Activated gamma-delta T cell treated with anti-CD3 and anti-CD28 coated beads, Interleukin-2, amount 50 U/mL, for 16 hours (primary cell): ENCODE results near the gene HECTD2.
"Not testable (repeated sequence)": the region's sequence is repeated elsewhere in the genome, so short reads cannot be mapped to it uniquely, and the experiment has no call there.

Experiments used
- DNase-seq: peaks from one replicate; pipeline ENCODE4 v3.0.0-alpha.2; 2020; ENCODE audit warnings: low read depth

The HECTD2 gene

DNA sequence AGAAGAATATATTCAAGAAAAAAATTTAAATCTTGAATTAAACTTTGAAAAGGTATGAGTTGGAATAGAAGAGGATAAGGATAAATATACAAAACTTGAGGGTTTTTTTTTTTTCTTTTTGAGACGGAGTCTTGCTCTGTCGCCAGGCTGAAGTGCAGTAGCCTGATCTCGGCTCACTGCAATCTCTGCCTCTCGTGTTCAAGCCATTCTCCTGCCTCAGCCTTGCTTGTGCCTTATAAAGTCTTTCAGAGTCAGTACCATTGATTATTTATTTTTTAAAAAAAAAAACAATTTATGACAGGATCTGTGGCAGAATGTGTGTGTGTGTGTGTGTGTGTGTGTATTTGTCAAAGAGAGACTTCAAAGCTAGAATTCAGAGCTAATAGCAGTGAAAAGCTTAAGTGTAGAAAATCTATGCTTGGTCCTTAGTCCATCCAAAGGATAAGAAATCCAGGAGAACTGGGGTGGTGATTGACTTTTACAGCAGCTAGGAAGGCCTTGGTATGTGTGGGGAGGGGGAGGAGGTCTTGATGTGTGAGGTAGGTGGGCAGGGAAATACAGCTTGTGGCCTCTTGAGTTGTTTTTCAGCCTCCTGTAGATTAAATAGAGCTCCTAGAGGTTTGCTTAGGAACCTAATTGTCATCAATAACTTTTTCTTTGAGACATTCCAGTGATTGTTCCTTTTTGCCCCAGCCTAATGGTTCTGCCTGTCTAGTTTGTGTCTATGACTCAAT lies 2.4 kb downstream of the HECTD2 start:
- no peak for DNase-seq

DNA sequence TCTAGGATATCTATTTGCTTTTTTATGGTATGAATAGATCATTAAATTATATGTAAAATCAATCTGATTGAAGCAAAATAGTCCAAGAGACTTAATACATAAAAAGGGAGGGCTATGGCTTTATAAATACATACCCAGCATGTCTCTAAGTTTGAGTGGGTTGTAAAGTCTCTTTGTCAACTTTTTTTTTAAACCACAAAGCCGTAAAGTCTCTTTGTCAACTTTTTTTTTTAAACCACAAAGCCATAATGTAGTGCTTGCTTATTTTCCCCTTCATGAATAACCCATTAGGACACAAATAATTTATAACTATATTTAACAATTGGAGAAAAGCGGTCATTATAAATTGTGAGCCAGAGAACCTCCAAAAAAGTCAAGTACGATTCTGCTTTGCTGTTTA lies 5.7 kb downstream of the HECTD2 start:
- no peak for DNase-seq

DNA sequence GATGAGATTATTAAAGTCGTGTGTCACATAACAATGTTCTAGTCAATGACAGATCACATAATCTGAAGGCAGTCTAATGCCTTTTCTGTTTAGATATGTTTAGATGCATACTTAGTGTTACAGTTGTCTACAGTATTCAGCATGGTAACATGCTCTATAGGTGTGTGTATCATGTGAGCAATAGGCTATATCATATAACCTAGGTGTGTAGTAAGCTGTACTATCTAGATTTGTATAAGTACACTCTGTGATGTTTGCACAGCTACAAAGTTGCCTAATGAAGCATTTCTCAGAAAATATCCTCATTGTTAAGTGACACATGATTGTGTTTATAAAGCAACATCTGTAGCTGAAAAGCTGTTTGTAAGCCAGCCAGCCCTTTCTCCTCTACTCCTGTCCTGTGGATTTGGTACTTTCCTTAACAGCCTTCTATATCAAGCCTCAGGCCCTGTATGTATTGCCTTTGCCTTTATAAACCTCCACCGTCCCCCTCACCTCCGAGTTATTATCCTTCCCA lies 6.3 kb downstream of the HECTD2 start:
- no peak for DNase-seq

DNA sequence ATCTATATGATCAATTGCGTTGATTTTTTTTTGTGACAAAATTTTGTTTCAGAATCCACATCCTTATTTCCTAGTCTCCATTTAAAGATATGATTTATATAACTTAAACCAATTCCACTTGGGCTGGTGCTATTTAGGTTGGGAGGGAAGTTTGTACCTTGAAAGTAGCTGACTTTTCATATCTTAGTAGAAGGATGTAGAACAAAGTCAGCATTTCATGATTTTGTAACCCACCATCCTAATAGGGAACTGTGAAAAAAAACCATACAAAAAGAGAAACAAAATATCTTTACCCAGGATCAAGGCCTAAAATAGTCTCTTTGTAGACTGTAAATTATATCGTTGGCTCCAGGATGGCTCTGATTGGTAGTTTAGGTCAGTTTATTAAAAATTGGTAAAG lies 8.3 kb downstream of the HECTD2 start:
- DNase-seq: no peak

DNA sequence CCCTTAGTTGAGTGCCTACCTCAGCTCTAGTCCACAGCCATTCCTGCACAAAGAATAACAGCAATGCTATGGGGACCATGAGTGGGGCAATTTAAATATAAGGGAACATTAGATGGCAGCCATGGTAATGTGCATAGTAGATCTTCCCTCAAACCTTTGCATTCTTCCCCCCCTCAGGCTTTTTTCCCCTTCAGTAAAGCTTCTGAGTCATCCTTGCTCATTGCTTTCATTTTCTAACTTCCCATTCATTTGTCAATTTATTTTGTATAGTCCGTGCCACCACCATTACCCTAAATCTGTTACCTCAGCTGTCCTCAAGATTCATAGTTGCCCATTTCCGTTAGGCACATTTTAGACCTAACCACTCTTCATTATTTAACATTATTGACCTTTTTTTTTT lies 10.7 kb downstream of the HECTD2 start:
- no peak for DNase-seq

DNA sequence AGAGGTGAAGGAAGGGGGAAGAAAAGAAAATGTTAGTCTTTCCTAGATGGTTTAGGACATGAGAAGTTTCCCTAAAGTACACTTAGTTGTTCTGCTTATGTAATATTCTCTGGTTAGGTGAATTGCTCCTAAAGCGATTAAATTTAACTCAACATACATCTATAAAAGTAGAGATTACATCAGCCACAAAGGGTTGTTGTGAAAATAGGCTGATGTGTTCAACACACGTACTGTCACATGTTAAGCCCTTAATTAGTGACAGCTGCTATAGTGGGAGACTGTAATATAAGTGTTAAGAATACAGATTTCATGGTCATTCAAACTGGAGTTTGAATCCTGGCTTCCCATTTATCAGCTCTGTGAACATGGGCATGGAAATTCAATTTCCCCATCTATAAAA lies 12.8 kb downstream of the HECTD2 start:
- DNase-seq: no peak

DNA sequence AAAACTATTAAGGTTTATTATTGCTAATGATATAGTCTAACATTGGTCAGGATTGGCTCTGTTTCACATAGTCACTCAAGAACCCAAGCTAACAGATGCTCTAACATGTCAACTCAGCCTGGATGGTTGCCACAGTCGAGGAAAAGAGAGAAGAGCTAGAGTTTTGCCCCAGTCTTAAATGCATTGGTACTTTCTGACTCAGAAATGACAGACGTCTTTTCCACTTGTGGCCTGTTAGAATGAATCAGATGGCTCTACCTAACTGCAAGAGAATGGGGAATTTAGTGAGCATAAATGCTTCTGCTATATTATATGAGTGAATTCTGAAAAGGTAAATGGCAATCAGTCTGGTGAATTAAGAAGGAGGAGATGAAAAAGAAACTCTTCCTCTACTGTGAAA lies 13.9 kb downstream of the HECTD2 start:
- no peak for DNase-seq

DNA sequence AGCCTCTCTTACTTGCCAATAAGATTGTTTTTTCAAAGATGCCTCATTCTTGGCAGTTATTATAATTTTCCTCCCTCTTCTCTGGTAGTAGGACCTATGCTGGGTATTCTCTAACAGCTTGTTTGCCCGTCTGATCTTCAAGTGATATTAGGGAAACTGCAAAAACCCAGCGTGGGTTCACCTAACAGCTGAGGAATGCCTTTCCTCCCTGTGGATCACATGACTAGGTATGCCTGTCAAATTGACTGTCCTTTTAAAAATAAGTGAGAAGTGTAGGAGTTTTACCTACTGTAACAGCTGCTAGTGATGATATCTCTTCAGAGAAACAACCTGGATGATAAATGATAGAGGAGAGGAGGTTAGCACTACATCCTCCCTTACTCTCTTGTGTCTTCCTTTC lies 22.0 kb downstream of the HECTD2 start:
- DNase-seq: no peak

DNA sequence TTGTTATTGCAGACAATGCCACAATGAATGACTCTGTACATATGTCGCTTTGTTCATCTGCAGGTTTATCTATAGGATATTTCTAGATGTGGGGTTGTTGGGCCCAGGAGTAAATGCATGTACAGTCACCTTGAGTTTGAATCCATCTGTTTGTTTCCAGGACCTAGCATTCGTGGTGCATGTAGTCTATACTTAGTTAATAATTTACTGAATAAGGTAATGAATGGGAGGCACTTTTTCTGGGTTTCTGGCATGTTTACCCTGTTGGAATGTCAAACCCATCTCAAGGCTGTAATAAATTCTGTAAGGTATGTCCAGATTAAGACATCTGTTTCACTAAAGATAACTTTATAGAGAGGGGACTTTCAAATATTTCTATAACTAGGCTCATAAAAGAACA lies 23.5 kb downstream of the HECTD2 start:
- no peak for DNase-seq

DNA sequence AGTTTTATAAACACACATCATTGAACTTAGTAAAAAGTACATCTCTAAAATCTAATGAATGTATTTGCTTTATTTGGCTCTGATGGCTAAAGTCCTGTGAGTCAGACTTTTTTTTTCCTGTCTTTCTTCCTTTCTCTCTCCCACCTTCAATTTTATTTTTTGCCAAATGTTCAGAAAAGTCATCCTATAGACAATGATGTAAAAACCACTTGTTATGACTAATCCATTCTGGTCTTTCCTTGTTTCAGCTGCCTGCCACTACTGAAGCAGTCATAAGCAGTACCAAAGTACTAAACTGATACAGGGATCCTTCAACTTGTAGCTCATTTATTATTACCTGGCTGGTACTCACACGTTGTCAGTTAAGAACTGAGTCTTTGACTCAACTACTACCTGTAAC lies 23.9 kb downstream of the HECTD2 start:
- DNase-seq: no peak

DNA sequence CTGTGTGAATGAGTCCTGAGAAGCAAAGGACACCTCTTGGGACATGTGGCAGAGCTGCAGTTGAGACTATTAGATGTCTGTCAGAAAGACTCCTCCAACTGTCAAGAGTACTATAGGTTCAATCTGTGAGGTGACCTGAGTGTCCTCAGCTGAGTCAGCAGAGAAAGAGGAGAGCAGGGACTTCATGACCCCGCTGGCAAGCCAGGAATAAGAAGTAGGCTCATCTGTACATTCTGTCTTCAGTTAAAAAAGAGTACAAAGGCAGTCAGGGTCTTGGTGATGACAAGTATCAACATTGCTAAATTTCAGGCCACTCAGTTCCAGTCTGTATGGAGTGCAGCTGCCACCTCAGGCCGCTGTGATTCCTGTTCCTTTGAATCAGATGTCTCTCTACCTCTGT lies 25.1 kb downstream of the HECTD2 start:
- no peak for DNase-seq

DNA sequence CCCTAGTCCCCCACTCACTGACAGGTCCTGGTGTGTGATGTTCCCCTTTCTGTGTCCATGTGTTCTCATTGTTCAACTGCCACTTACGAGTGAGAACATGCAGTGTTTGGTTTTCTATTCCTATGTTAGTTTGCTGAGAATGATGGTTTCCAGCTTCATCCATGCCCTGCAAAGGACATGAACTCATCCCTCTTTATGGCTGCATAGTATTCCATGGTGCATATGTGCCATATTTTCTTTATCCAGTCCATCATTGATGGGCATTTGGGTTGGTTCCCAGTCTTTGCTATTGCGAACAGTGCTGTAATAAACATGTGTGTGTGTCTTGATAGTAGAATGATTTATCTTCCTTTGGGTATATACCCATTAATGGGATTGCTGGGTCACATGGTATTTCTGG lies 28.1 kb downstream of the HECTD2 start:
- DNase-seq: not testable (repeated sequence)

DNA sequence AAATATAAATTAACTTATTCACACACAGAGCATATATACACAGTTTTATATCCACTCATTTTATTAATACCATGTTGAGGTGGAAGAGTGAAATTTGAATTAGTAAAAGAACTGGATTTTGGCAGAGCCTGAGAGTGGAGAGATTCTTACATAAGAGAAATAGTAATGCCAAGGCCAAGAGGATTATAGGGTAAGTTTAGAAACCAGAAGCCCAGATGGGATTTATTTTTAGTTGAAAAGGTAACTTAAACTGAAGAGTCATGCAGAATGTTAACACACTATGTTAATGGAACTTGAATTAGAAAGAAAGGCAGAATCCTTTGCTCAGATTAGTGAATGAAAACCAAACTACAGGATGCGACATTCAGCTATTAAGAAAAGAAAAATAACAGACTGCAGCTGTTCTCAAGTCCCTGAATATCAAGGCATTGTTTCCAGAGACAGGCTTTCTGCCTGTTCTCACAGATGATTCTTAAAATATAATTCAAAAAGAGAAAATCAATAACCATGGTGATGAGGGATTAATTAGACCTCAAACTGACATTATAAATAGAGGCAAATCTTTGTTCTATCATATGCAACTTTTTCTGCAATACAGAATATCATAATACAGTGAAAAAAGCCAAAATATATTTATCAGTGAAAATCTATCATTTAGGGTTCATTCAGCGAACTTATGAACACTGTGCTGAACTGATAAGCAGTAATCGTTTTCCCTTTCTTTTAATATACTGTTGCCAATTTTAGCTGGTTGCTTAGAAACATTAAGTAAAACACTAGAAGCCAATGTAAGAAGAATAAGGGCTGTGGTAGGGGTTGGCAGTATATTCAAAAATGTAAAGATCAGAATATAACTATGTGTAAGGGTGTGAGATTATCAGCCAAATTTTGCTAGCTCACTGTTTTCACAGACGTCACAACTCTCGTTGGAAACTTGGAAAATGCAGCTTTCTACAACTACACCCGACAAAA lies 34.4 kb downstream of the HECTD2 start:
- no peak for DNase-seq

DNA sequence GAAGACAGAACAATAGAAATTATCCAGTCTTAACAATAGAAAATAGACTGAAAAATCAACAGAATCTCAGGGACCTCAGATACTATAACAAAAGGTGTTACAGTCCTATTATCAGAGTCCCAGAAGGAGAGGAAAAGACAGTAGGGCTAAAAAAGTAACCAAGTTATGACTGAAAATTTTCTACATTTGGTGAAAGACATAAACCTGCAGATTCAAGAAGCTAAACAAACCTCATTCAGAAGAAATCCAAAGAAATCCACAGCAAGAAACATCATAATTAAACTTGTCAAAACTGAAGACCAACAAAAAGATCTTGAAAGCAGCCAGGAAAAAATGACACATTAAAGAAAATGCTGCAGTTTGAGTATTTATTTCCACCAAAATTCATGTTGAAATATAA lies 41.9 kb downstream of the HECTD2 start:
- DNase-seq: no peak

DNA sequence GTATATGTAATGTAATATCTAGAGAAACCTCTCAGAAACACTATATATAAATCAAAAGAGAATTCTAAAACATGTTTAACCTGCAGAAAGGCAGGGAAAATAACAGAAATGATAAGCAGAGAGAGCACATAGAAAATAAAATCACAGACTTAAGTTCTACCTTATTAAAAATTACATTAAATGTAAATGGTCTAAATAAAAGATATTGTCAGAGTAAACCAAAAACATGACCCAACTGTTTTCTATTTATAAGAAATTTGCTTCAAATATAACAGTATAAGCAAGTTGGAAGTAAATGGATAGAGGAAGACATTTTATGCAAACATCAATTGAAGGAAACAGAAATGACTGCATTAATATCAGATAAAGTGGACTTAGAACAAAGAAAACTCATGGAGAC lies 43.4 kb downstream of the HECTD2 start:
- DNase-seq: no peak

DNA sequence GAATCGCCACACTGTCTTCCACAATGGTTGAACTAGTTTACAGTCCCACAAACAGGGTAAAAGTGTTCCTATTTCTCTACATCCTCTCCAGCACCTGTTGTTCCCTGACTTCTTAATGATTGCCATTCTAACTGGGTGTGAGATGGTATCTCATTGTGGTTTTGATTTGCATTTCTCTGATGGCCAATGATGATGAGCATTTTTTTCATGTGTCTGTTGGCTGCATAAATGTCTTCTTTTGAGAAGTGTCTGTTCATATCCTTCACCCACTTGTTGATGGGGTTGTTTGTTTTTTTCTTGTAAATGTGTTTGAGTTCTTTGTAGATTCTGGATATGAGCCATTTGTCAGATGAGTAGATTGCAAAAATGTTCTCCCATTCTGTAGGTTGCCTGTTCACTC lies 45.0 kb downstream of the HECTD2 start:
- not testable (repeated sequence) for DNase-seq

DNA sequence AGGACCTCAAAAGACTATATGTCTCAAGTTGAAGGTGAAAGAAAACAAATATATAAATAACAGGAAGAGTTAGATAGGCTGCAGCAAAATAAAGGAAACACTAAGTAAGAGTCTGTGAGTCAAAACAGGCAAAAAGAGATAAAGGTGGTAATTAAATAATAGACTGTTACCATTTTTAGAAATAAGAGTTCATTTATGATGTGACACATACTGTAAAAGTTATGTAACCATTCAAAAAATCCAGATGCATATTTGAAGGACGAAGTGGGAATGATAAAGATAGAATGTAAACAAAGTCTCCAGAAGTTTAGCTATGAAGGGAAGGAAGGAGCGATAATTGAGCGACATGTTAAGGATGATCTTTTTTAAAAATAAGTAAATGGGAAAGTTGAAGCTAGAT lies 50.5 kb downstream of the HECTD2 start:
- no peak for DNase-seq

DNA sequence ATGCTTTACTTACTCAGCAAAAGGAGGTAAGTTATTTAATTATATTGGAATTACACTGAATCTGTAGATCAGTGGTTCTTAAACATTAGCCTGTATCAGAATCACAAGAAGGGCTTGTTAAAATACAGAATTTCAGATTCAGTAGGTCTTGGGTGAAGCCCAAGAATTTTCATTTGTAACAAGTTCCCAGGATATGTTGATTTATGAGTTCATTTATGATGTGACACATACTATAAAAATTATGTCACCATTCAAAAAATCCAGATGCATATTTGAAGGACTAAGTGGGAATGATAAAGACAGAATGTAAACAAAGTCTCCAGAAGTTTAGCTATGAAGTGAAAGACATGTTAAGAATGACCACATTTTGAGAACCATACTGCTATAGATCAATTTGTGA lies 52.3 kb downstream of the HECTD2 start:
- no peak for DNase-seq

DNA sequence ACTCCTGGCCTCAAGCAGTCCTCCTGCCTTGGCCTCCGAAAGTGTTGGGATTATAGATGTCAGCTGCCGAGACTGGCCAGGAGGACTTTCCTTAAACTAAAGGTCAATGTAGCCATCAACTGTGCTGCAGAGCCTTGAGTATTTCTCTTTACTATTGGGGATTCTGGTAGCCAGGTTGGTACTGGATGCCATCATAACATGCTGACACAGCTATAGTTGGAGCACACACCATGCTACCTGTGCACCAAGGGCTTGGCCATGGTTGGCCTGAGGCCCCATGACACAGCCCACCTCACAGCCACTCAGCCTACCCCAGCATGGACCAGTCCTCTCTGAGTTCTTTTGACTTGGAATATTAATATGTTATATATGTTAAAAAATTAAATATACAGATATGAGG lies 54.4 kb downstream of the HECTD2 start:
- no peak for DNase-seq

DNA sequence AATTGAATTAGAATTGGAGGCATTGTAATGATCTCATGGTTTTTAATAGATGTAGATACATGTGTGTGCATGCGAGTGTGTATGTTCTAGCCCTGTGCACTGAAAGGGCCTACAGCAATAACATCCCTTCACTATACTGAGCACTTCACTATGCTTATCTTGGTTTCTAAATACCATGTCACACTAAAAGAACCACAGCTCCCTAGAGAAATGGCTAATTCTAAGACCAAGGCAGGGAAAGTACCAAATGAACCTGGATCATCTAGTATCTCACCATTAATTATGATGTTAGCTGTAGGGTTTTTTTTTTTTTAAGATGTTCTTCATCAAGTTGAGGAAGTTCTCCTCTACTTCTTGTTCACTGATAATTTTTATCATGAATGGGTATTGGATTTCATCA lies 55.1 kb downstream of the HECTD2 start:
- DNase-seq: no peak

DNA sequence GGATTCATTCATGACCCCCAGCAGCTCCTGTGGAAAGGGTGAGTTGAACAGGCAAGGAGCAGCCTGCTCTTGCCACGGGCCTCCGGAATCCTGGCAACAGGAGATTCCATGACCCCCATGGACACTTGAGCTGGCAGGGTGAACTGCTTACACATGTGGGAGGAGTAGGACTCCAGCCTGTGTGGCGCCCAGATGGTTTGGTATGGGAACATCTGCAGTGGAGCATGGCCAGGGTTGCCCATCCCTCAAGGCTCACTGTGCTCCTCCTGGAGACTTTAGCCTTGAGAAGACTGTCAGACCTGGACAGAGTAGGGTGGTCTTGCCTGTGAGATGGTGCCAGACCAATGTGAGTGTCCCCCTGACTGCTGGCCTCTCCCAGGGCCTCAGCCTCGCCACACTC lies 57.0 kb downstream of the HECTD2 start:
- no peak for DNase-seq

DNA sequence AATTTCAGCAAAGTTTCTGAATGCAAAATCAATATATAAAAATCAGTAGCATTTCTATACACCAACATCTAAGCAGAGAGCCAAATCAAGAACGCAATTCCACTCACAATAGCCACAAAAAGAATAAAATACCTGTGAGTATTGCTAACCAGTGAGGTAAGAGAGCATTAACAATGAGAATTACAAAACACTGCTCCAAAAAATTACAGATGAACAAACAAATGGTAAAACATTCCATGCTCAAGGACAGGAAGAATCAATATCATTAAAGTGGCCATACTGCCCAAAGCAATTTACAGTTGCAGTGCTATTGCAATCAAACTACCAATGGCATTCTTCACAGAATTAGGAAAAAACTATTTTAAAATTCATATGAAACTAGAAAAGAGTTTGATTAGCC lies 61.5 kb downstream of the HECTD2 start:
- DNase-seq: no peak

DNA sequence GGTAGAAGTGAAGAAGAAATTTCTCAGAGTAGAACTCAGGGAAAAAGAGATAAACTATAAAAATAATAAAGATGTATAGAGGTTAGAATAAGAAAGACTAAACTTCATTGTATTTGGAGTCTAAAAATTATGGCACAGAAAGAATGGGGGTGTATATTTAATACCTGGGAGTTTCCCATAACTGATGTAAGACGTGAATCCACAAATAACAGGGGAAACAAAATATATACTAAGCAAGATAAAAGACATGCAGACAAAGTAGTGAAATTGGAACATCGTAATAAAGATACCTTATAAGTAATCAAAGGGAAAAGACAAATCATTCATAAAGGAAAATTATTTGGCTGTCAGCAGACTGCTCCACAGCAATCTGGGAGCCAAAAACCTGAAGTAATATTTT lies 62.8 kb downstream of the HECTD2 start:
- no peak for DNase-seq
